Stimulated activated CD4-positive, alpha-beta T cell treated with anti-CD3 and anti-CD28 coated beads, Interleukin-12 subunit alpha, Interleukin-12 subunit beta, amount 100 ng/mL, for 4 hours (primary cell): ENCODE results near the gene SHISA5.

ENCODE experiments used
- DNase-seq: peaks from one replicate; pipeline ENCODE4 v3.0.0-alpha.2; 2020

SHISA5 gene

GRCh38 chr3:48456456-48456855 is 47.5 kb downstream of the SHISA5 start:
- DNase-seq: no peak

- no peak for DNase-seq
Observed at GRCh38 chr3:48451270-48451669, 52.7 kb downstream of the SHISA5 start.

GRCh38 chr3:48446425-48447193 is 57.4 kb downstream of the SHISA5 start, which contains the start of gene ATRIP:
Gene ATRIP, plus strand, starts transcription at chr3:48446737. Its CDS starts 109 bp downstream, at chr3:48446846.
- peak; percentile 85 for DNase-seq

GRCh38 chr3:48446043-48446424 is 57.9 kb downstream of the SHISA5 start:
- DNase-seq: no peak

- no peak for DNase-seq
Observed at GRCh38 chr3:48445277-48445882, 58.6 kb downstream of the SHISA5 start.

- no peak for DNase-seq
Observed at GRCh38 chr3:48441940-48442339, 62.0 kb downstream of the SHISA5 start.

GRCh38 chr3:48440590-48440958 is 63.4 kb downstream of the SHISA5 start:
- DNase-seq: no peak

- DNase-seq: peak; percentile 98
Observed at GRCh38 chr3:48439820-48440589, 64.0 kb downstream of the SHISA5 start, which contains the start of the genes CCDC51 and TMA7. Gene CCDC51, minus strand, starts transcription at chr3:48440119. Its CDS starts 4,991 bp downstream, at chr3:48435128. Gene TMA7, plus strand, starts transcription at chr3:48440257. Its CDS starts 40 bp downstream, at chr3:48440297.

- no peak for DNase-seq
Observed at GRCh38 chr3:48437812-48438211, 66.2 kb downstream of the SHISA5 start.

- DNase-seq: no peak
Observed at GRCh38 chr3:48436855-48437254, 67.1 kb downstream of the SHISA5 start.

GRCh38 chr3:48436477-48436787 is 67.5 kb downstream of the SHISA5 start:
- no peak for DNase-seq

- DNase-seq: peak; percentile 79
Observed at GRCh38 chr3:48435774-48436476, 68.0 kb downstream of the SHISA5 start.

GRCh38 chr3:48435223-48435595 is 68.8 kb downstream of the SHISA5 start:
- no peak for DNase-seq

GRCh38 chr3:48434591-48435222 is 69.3 kb downstream of the SHISA5 start:
- no peak for DNase-seq

- DNase-seq: no peak
Observed at GRCh38 chr3:48433472-48434118, 70.4 kb downstream of the SHISA5 start.

GRCh38 chr3:48432411-48433371 is 71.3 kb downstream of the SHISA5 start:
- DNase-seq: no peak

- DNase-seq: no peak
Observed at GRCh38 chr3:48431224-48432029, 72.5 kb downstream of the SHISA5 start.

- no peak for DNase-seq
Observed at GRCh38 chr3:48430708-48431101, 73.3 kb downstream of the SHISA5 start.

- DNase-seq: no peak
Observed at GRCh38 chr3:48429960-48430707, 73.8 kb downstream of the SHISA5 start, which contains the start of gene PLXNB1. Gene PLXNB1, minus strand, starts transcription at chr3:48430086. Its CDS starts 5,475 bp downstream, at chr3:48424611.
